Activated CD4-positive, alpha-beta T cell treated with anti-CD3 and anti-CD28 coated beads, Interleukin-2, Interleukin-6, amounts not matched to agents 100 ng/mL and 50 ng/mL, durations not matched to agents 16 hours and 8 hours (primary cell): Measurements from ENCODE around the gene CNTN5.
"Not testable (repeated sequence)": the region's sequence is repeated elsewhere in the genome, so short reads cannot be mapped to it uniquely, and the experiment has no call there.

ENCODE experiments used
- DNase-seq: peaks from one replicate; pipeline ENCODE4 v3.0.0-alpha.2; 2020

The CNTN5 gene

GRCh38 chr11:99020352-99021225, at the start of gene CNTN5:
Gene CNTN5, plus strand, starts transcription at chr11:99020949.
- DNase-seq, result peak; percentile 22

GRCh38 chr11:98979205-98979604, 41.5 kb upstream of the CNTN5 start:
- no peak for DNase-seq

DNA sequence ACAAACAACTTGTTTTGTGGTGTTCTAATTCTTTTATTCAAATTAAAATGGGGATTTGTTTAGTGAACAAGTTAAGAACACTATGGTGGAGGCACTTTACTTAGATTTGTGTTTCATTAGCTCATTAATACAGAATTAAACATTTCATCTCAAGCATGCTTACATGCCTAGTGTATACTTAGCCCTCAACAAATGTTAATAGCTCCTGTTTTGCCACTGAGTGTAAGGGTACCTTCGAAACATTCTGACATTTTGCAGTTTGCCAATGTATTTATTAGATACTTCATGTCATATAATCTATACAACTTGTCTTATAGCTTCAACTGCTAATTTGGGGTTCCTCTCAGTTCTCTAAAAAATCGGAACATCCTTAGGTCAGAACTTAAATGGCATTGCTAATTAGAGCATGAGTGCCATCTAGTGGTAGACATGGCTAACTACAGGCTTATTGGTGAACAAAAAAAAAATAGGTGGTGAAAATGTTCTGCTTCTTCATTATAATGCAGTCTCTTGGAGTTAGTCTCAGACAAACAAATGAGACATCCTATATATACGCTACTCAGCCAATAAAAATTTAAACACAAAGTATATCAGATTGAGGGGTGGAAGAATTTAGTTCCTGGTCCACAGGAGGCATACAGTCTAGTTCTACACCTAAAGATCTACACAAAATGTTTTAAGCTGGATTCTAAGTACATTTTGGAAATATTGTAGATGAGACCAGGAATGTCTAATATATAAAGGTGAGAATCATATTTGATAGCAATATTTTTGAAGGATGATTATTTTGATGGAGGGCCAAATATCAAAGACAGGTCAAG, 4.9 kb upstream of the CNTN5 start:
- peak; percentile 43 for DNase-seq

DNA sequence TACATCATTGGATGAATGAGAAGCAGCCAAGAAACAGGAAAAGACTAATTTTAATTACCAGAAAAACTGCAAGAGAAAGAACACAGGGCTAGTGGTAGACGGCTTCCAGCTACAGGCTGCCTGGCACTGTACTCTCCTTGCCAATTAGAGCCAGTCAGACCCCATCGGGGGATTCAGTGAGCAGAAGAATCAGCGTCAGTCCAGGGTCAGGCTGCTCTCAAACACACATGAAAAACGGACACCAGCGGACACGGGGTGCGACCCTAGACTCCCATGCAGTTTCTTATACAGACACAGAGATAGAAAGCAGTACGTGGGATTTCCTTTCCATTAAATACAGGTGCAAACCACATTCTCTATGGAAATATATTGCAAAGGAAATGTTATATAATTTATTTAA, 1.1 kb upstream of the CNTN5 start:
- no peak for DNase-seq

GRCh38 chr11:99037057-99037456, 16.3 kb downstream of the CNTN5 start:
- no peak for DNase-seq

GRCh38 chr11:99063331-99063730, 42.6 kb downstream of the CNTN5 start:
- no peak for DNase-seq

GRCh38 chr11:99065121-99065520, 44.4 kb downstream of the CNTN5 start:
- no peak for DNase-seq

GRCh38 chr11:99066618-99067317, 46.0 kb downstream of the CNTN5 start:
- DNase-seq, result no peak

- no peak for DNase-seq
Measured at GRCh38 chr11:99068832-99069231, 48.1 kb downstream of the CNTN5 start.

- DNase-seq, result peak; percentile 1
Measured at GRCh38 chr11:99069856-99070444, 49.2 kb downstream of the CNTN5 start.

DNA sequence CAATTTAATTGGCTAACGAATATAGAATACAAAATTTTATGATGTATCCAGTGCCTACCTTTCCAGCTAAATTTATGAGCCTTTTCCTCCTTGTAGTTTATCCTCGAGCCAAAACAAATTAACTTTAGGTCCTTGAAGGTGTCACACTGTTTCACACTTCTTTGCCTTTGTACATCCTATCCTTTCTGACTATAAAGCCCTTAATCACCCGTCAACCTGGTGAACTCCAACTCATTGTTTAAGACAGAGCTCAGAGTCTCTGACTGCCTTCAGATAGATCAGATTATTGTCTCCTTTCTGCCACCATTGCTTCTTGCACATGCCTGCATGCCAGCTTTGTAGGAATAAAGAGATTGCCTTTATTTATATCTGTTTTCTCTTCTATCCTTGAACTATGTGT, 58.8 kb downstream of the CNTN5 start:
- DNase-seq, result no peak

GRCh38 chr11:99080154-99080553, 59.4 kb downstream of the CNTN5 start:
- DNase-seq, result no peak

GRCh38 chr11:99098258-99098657, 77.5 kb downstream of the CNTN5 start:
- DNase-seq, result no peak

GRCh38 chr11:99098751-99099150, 78.0 kb downstream of the CNTN5 start:
- DNase-seq, result no peak

DNA sequence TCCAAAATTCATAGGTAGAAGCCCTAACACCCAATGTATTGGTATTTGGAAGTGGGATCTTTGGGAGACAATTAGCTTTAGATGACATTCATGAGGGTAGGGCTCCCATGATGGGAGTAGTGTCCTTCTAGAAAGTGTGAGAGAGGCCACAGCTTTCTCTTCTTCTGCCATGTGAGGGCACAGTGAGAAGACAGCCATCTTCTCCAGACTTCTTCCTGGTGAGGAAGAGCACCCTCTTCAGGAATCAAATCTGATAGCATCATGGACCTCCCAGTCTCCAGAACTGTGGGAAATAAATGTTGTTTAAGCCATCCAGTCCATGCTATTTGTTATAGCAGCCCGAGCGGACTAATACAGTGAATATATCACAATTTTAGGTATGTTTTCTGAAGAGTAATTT, 96.9 kb downstream of the CNTN5 start:
- no peak for DNase-seq

- not testable (repeated sequence) for DNase-seq
Measured at GRCh38 chr11:99133862-99134261, 113.1 kb downstream of the CNTN5 start.

- DNase-seq, result no peak
Measured at GRCh38 chr11:99135508-99135907, 114.8 kb downstream of the CNTN5 start.

- no peak for DNase-seq
Measured at GRCh38 chr11:99142237-99142636, 121.5 kb downstream of the CNTN5 start.

DNA sequence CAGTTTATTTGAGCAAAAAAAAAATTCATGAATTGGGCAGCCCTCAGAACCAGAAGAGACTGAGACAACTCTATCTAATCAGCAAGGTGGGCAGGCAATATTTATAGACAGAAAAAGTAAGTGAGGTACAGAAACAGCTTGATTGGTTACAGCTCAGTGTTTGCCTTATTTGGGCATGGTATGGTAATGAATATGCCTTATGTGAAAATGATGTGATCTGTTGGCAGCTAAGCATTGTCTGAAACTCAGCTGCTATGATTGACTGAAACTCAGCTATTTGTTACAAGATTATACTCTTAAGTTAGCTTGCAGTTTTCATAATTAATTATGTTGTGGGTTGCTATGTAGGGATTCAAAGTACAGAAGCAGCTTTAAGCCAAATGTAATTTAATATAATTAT, 127.6 kb downstream of the CNTN5 start:
- no peak for DNase-seq

DNA sequence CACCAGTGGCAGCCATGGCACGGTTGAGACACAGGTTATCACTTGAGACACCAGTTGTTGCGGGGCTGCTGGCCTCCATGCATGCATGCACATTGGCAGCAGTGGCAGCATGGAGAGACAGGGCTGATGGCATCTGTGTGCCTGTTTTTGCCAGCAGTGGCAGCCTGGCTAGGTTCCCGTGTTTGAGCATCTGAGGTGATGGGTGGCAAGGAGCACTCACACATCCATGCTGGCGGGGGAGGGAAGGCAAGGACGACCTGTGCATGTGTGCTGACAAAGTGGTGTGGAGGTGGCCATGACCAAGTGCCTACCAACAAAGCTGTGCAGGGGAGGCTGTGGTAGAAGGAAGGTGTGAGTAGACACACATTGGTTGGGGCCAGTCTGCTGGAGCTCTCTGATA, 133.5 kb downstream of the CNTN5 start:
- DNase-seq, result no peak

DNA sequence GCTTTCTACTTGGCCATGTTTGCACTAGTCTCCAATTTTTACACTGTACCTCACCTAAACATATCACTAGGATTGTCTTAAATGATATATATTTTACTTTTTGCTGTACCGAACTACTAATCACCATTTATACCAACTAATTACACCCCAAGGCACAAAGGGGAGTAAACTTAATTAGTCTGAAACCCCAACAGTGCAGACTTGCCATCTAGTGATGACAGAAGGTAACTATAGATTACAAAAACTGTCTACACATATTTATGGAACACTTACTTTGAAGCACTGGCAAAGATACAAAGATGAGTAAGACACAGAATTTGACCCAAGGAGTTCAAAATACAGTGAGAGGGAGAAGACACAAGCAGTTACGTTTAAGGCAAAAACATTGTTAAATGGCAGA, 139.7 kb downstream of the CNTN5 start:
- no peak for DNase-seq

DNA sequence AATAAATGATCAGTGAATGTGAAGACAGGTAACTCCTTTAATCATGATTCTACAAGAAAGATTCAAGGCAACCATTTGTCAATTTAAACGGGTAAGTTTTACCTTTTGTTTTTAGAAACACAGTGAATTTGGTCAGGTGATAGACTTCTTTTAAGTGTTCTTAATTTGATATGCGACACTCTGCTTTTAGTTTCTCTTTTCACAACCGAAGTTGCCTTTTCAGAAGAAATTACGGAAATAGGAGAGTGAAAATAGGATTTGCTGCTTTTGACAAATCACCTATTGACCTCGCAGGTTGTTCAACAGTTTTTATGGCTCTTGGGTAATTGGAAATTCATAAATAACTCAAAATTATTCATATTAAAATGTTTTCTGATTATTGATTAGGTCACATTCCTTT, 142.1 kb downstream of the CNTN5 start:
- no peak for DNase-seq

- DNase-seq, result no peak
Measured at GRCh38 chr11:99170591-99170990, 149.8 kb downstream of the CNTN5 start.
